ENCODE data around the gene FZD10.

FZD10 gene

DNA sequence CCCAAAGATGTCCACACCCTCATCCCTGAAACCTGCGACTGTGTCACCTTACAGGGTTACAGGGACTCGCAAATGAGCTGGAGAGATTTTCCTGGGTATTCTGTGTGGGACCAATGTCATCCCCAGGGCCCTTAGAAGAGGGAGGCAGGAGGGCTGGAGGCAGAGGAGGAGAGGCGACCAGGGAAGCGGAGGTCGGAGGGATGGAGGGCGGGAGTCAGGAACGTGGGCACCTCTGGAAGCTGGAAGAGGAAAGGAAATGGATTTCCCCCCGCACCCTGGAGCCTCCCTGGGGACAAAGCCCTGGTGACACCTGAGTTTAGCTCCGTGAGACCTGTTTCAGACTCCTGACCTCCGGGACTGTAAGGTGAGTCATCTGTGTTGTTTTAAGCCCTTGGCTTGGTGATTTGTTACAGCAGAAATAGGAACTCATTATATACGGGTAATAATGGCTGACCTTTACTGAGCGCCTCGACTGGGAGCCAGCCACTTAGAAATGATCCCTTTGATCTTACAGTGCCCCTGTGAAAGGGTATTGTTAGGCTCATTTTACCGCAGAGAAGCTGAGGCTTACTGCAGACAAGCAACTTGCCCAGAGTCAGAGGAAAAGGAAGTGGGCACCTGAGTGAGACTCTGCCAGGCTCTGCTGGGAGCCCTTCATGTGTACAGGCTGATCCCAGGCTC, 29.3 kb upstream of the FZD10 start:
- no peak for DNase-seq

DNA sequence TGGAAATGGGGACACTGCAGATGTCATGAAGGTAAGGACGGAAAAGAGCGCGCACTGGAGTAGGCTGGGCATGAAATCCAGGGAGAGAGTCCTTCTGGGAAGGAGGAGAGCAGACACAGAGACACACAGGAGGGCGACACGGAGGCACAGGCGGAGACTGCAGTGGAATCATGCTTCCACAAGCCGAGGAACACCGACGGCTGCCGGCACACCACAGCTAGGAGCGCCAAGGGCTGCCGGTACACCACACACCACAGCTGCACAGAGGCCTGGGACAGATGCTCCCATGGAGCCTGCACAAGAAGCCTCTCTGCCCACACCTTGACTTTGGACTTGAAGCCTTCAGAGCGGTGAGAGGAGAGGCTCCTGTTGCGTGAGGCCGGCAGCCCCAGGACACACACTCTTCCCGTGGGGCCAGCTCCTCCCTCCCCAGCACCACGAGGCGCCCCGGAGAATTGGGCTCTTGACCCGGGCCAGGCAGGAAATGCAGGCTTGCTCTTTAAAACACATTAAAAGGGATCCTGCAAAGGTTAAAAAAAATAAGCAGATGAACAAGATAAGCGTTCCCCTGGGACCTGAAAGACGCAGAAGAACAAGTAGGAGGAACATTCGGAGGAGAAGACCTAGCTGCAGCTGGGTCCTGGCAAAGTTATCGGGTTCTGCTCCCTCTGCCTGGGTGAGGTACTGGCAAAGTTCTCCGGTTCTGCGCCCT, 28.3 kb upstream of the FZD10 start:
- DNase-seq = no peak

DNA sequence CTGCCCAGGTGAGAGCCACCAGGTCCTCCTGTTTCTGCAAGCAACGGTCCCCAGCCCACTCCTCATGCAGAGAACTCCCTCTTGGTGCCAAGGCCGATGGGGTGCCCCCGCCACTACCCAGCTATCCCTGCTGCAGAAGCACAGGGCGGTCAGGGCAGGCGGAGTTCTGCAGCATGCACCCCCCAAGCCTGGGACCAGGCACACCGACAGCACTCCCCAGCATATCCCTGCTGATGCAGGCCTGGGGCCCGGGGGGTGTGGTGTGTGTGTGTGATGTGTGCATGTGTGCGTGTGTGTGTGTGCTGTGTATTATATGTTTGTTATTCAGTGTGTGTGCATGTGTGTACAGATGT, 27.7 kb upstream of the FZD10 start:
- no peak for DNase-seq

DNA sequence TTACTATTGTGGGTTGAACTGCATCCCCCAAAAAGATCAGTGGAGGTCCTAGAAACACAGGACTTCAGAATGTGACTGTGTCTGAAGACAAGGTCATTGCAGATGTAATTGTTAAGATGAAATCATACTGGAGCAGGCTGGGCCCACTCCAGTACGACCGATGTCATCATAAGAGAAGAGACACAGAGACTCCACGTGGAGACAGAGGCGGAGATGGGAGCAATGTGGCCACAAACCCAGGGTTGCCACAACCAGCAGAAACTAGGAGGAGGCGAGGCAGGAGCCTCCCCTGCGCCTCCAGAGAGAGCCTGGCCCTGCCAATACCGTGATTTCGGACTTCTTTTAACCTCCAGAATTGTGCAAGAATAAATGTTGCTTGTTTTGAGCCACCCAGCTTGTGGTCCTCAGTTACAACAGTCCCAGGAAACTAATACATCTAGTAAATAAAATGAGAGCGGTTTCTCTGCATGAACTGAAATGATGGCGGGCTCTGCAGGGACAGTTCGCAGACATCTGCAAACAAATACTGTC, 25.7 kb upstream of the FZD10 start:
- no peak for DNase-seq

DNA sequence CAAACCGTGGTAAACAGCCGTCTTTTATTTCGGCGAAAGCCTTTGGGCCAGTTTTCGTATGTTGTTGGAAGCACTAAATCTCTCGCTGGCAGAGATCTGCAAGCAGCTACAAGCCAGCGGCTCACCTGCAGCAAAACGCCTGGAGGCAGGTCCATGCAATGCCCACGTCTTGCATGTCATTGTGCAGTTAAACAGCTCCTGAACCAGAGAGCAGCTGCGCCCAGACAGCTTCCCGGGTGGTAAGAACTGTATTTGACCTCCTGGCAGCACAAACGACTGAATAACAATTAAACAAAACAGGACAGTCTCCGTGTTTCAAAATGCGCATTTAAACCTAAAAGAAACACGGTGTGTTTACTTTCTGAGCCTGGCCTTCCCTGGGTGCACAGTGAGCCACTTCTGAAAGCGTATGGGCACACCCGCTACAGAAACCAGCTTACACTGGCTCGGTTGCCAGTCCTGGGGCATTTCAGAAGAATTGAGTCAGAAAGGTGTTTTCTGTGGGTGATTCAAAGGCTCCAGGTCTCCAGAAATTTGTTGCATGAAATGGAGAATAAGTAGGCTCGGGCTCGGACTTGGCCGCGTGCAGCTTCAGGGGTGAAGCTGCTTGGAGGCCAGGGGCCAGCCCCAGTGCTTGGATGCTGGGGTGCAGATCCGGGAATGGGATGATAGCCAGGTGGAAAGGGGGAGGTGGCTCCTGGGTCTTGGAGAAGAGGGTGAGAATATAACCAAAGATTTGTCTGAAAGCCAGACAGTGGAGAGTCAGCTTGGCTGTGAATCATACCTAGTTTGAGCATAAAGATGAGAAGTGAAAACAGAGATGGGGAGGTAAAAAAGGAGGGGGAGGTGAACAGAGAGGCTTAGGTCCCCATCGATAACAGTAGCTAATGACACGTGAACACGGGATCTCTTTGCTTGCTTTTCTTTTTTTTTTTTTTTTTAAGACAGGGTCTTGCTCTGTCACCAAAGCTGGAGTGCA, 24.9 kb upstream of the FZD10 start:
- no peak for DNase-seq

DNA sequence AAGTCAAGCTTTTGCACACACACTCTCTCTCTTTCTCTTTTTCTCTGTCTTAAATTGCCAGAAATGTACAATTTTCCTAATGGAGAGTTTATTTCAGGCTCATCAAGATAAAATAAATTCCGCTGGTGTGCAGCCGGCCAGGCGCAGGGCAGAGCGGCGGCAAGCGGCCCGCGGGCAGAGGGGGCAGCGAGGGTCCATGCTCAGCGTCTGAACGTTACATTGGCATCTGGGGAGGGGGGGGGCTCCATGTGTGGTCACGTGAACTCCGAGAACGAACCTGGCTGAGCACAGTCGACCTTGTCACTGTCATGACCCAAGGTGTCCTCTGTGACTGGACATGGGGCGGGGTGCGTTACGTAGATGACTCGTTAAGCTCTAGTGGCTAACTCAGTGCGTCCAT, 23.8 kb upstream of the FZD10 start:
- DNase-seq = no peak

DNA sequence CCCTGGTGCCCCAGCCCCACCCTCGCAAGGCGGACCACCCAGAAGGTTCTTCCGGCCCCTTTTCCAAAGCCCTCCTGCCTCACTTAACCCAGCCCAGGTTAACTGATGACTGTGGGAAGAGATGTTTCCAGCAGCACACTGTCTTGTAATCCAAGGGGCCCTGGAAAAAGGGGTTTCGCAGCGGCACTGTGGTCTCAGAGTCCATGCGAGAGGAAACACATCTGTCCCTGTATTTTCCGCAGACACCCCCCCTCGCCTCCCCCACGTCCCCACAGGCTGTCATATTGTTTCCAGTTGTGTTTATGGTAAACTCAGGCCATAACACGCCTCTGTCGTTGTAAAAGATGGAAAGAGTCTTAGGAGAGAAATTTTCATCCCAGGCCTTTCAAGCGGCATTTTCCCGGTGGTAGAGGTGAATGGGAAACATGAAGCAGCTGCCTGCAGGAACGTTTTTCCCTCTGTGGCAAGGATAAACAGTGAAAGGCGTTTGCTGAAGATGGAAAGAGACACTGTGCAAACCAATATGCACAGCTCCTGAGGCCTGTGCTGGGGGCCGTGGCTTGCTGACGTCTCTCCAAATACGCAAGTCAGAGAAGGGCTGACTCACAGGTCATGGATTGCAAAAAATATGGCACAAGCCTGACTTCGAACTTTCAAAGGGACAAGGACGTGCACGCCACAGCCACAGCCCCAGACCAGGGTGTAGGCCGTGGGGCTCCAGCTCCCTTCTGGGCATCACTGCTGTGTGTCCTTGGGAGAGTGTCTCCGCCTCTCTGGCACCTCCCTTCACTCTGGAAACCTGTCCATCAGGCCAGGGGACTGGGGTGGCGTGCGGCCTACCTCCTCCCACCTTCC, 22.5 kb upstream of the FZD10 start:
- no peak for DNase-seq

DNA sequence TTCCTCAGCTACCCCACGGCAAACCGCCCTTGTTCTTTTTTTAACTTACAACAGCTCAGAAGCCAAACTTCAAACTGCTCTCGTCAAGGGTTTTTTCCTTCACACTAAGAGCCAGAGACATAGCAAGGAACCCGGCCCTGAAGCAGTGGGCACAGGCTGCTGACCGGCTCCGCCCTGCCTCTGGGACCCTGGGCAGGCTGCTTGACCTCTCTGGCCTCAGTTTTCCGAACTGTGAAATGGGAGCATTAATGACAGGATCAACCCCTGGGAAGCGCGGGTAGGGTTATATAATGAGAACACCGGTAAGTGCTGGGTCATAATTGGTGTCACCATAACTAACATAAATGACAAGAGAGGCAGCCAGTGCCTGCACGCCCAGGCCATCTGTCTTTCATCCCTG, 21.2 kb upstream of the FZD10 start:
- no peak for DNase-seq

DNA sequence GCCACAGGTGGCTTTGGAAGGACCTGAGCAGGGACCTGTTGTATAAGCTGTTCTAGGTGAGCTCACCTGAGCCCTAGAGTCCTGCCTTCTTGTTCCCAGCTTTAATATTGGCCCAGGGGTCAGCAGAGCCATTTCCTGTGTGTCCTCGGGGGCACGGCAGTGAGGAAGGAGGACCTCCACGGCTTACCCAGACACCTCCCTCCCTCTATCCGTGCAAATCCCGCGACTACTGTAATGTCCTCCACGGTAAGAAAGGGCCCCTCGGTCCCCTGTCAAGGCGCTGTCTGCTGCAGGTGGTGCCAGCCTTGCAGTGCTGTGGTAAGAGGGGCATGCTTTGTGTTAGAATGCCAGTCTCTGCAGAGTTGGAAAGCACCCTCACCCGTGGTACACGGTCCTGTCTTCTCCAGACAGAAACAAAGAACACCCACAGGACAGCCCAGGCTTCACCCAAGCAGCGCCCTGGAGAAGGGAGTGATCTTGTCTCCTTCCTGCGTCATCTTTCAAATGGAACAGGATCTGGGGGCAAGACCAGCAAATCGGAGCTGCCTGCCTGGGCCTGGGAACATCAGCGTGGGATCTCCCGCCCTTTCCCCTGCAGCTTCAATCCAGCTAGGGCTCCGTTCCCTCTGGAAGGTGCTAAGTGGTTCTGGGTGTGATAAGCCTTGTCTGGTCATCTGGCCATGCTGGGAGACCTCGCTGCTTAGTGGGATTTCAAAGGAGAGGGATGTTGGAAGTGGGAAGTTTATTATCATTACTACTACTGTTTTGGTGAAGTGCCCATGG, 20.2 kb upstream of the FZD10 start:
- no peak for DNase-seq

DNA sequence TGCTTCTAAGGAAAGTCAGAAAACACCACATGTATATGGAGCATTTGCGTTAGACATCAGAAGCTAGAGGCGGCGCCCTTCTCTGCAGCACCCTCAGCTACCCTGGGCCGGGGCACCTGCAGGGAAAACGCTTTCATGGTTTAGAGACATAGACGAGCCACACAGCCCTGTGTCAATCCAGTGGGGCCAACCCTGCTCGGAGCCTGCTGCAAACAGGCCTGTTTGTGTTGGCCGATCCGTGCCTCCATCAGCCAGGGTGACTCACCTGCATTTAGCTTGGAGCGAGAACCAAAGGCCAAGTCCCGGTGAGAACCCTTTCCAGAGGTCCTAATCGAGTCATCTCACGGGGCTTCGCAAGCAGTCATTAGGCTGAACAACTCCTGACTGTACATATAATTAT, 19.5 kb upstream of the FZD10 start:
- DNase-seq = no peak

DNA sequence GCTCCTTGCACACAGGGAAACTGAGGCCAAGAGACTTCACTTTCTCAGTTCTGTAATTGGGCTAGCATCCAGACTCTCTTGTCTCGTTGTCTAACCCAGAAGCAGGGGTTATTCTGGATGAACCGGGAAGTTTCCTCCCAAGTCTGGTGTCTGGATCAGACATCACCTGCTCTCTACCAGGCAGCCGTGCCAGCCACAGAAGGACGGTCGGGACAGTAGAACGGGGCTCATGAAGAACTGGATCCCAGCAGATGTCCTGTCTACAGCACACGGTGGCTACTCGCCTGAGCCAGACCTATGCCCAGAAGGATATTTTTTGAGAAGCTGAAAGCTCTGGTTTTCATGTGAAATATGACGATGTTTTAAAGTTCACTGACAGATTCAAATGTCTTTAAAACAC, 19.1 kb upstream of the FZD10 start:
- DNase-seq = no peak

DNA sequence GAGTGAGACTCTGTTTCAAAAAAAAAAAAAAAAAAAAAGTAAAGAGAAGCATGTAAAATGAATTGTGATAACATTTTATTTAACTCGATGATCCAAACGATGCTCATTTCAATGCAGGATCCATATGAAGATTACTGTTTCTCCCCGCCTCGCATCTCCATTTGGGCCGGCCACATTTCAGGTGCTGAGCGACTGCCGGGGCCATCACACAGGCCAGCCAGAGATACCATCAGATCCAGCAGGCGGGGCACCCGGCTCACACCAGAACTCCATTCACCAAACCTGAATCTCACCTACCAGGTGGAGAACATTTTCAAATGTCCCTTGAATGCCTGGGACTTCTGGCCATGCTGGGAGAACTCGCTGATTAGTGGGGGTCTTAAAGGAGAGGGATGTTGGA, 18.0 kb upstream of the FZD10 start:
- no peak for DNase-seq

DNA sequence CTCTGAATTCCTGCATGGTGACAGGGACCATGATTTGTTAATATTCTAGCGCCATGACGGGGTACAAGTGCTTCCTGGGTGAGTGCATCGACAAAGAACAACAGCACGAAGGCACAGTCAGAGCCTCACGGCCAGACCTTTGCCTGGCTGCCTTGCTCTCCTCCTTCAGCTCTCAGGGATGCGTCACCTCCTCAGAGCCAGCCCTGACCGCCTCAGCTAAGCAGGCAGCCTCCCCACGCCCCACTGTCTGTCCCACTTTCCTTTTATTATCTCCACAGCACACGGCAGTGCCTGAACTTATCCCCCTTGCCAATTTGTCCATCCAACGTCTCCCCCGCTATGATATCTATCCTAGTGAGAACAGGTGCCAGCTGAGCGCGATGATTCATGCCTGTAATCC, 16.5 kb upstream of the FZD10 start:
- DNase-seq = no peak

DNA sequence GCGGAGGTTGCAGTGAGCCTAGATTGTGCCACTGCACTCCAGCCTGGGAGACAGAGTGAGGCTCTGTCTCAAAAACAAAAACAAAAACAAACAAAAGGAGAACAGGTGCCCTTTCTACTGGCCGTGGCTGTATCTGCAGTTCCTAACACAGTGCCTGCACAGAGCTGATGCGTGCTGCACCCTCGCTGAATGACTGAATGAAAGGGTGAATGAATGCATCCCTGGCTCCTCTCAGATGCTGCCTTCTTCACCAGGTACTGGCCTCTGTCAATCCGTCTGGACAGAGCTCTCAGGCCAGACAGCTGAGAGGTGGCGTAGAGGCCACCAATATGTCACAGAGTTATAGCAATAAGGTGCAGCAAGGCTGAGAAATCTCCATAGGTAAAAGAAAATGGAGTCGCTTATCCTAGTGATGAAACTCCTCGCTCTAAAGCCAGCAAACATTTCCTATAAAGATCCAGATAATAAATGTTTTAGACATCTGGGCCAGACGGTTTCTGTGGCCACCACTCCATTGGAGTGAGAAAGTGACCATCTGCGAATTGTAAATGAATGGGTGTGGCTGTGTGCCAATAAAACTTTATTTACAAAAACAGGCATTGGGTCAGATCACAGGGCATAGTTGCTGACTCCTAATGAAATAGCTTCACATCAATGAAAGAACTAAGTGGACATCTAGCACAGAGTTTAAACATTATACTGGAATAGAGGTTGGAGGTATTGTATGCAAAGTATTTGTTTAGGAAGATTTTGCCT, 15.9 kb upstream of the FZD10 start:
- DNase-seq = no peak

DNA sequence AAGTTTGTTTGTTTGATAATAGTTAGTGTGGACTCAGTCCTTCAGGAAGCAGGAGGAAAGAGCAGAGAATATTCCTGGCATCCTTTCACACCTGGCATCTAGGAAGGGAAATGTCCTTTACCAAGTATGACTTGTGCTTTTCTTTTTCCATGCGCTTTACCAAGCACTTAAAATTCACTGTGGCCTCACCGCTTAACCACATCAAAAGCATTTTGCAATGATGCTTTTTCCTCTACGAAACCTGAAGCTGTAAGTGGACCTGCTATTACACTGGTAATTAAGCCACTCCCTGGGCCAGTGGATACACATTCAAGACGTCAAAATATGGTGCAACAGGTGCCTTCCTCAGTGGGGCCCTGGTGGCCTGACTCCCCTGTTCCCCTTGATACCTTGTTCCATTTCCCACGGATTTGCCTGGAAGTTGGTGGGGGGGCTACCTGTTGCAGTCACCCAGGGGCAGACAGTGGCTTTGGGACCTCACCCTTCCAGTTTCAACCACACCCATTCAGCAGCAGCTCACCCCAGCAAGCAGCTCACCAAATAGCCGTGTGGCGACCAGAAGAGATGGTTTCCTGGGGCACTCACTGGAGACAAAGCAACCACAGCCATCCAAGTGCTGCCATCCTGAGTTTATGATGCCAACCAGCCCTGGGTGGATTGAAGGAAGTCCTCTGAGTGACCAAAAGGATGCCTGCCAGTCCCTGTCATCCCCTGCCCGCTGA, 14.2 kb upstream of the FZD10 start:
- no peak for DNase-seq

DNA sequence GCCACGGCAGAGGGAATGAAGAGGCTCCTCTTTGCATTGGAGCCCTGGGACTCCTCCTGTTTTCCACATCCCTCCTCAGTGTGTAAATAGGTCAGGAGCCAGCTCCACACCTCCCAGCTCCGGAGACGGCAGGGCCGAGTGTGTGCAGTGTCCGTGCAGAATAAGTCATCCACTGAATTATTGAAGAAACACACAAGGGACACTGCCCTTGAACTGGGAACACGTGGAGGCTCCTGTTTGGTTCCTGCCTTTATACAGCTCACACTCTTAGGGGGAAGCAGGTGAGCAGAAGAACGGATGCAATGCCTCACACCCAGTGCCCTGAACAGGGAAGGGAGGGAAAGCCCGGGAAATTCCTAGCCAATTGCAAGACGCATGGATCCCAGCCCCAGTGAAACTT, 10.4 kb upstream of the FZD10 start:
- DNase-seq = no peak

DNA sequence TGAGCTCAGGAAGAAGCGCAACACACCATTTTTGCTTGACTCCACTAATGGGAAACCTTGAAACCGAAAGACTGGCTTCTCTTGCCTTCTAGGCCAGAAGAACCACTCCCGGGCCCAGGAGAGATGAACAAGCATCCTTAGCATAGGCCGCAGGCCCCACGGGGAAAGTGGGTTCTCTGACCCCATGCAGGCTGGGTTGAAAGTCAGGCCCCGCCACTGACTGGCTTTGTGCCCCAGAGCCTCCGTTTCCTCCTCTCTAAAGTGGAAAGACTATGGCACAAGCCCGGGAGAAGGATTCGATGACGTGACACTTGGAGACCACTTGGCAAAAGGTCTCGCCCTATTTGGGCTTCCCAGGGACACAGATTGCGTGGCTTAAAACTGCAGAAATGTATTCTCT, 9.9 kb upstream of the FZD10 start:
- no peak for DNase-seq

DNA sequence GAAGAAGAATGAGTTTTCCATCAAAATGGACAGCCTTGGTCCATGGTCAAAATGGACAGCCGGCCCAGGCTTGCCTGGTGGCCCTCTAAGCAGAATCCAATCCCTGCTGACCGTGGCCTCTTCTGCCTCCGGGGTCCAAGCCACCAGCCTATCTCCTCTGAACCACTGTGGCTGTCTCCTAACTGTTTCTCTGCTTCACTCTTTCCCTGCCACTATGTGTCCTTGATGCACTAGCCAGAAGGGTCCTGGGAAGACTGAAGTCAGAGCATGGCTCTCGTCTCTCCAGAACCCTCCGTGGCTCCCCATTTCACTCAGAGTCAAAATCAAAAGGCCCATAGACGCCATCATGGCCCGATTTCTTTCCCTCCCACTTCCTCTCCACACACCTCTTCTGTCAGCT, 8.5 kb upstream of the FZD10 start:
- no peak for DNase-seq

DNA sequence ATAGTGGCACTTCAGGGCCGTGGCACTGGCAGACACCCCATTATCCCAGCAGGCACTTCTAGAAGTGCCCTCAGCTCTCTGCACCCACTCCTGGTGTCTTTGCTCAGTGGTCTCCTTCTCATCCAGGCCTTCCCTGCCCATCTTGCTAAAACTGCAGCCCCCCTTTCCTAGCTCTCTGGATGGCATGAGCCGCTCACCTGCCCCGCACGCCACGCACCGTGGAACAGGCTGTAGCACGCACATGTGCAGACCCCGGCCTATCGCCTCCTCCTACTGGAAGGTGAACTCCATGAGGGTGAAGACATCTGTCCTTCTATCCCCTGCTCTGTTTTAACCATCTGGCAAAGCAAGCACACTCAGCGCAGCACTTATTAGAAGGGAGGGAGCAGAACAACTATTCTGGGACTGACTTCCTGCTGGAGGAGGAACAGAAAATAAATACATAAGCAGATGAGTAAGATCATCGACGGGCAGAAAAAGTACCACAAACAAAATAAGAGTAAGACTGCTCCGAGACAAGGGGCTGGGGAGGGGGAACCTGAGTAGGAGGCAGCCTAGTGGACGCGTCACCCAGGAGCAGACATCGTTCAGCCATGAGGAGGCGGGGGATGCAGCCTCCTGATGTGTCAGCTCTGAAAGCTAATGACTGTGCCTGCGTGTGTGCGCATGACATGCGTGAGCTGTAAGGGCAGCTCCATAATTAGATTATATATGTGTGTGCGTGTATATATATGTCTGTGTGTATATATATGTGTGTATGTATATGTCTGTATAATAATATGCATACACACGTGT, 7.8 kb upstream of the FZD10 start:
- no peak for DNase-seq

All from GOT3 (cell line).